GM23338 (cell line): ENCODE data around the gene MAP7D1. TPM values are rescaled to one million over a fixed set of nuclear protein-coding genes. Genes with fewer than 3 reads are reported as not detected.

Experiments
- ATAC-seq: fragments of 200-7000 bp; cut with Tn5 transposase; 3 replicates; pipeline ENCODE4 v1.9.1; 2020
- DNase-seq: peaks from one replicate; pipeline ENCODE4 v3.0.0-alpha.2; 2015; ENCODE audit warnings: low spot score
- H2AFZ ChIP-seq: fragments of 200-600 bp; sonication (generic); 2 replicates; pipeline ENCODE4 v1.8.0; 2016; ENCODE audit warnings: antibody characterized with exemption, mild to moderate bottlenecking, moderate library complexity
- H3F3A ChIP-seq: fragments of 200-600 bp; sonication (generic); replicated peaks from 2 replicates; pipeline ENCODE4 v1.8.0; 2017; ENCODE audit warnings: antibody characterized with exemption, mixed run types, low read depth
- H3K27ac ChIP-seq: fragments of 200-600 bp; sonication (generic); 2 replicates; pipeline ENCODE4 v1.6.1; 2016; ENCODE audit warnings: low read depth
- H3K27me3 ChIP-seq: fragments of 200-600 bp; sonication (generic); 2 replicates; pipeline ENCODE4 v1.8.0; 2016; ENCODE audit warnings: mild to moderate bottlenecking, mixed run types, moderate library complexity; ENCODE audit not compliant: insufficient read depth
- H3K36me3 ChIP-seq: fragments of 200-600 bp; sonication (generic); 2 replicates; pipeline ENCODE4 v1.8.0; 2016; ENCODE audit warnings: mild to moderate bottlenecking; ENCODE audit not compliant: insufficient read depth
- H3K4me1 ChIP-seq: fragments of 200-600 bp; sonication (generic); 2 replicates; pipeline ENCODE4 v1.8.0; 2016; ENCODE audit warnings: mild to moderate bottlenecking, moderate library complexity; ENCODE audit not compliant: insufficient read depth
- H3K4me2 ChIP-seq: fragments of 200-600 bp; sonication (generic); 2 replicates; pipeline ENCODE4 v1.7.1; 2017; ENCODE audit warnings: mixed run types
- H3K4me3 ChIP-seq: fragments of 200-600 bp; sonication (generic); 2 replicates; pipeline ENCODE4 v1.6.1; 2016; ENCODE audit warnings: mixed run types
- H3K79me2 ChIP-seq: fragments of 200-600 bp; sonication (generic); replicated peaks from 2 replicates; pipeline ENCODE4 v1.8.0; 2017; ENCODE audit warnings: mild to moderate bottlenecking; ENCODE audit not compliant: insufficient read depth
- H3K9me2 ChIP-seq: fragments of 200-600 bp; sonication (generic); 2 replicates; pipeline ENCODE4 v1.8.0; 2017; ENCODE audit not compliant: insufficient read depth
- H4K20me1 ChIP-seq: fragments of 200-600 bp; sonication (generic); replicated peaks from 2 replicates; pipeline ENCODE4 v1.8.0; 2017; ENCODE audit warnings: mild to moderate bottlenecking; ENCODE audit not compliant: insufficient read depth
- H3K27ac Mint-ChIP-seq: 2 replicates; pipeline ENCODE4 v1.8.0; 2020; ENCODE audit warnings: inconsistent platforms, mild to moderate bottlenecking, moderate library complexity, mixed read lengths
- H3K27me3 Mint-ChIP-seq: 3 replicates; pipeline ENCODE4 v1.8.0; 2022; ENCODE audit warnings: low read depth, mild to moderate bottlenecking, moderate library complexity, mixed read lengths, inconsistent platforms; ENCODE audit not compliant: insufficient read depth, poor library complexity
- H3K36me3 Mint-ChIP-seq: 3 replicates; pipeline ENCODE4 v1.8.0; 2021; ENCODE audit warnings: low read depth, mild to moderate bottlenecking, inconsistent platforms, moderate library complexity, mixed read lengths
- H3K4me1 Mint-ChIP-seq: 3 replicates; pipeline ENCODE4 v1.8.0; 2020; ENCODE audit warnings: mild to moderate bottlenecking, inconsistent platforms, mixed read lengths
- H3K4me3 Mint-ChIP-seq: 3 replicates; pipeline ENCODE4 v1.8.0; 2021; ENCODE audit warnings: moderate library complexity, mild to moderate bottlenecking, inconsistent platforms, mixed read lengths
- H3K9me3 Mint-ChIP-seq: 3 replicates; pipeline ENCODE4 v1.8.0; 2020; ENCODE audit warnings: moderate library complexity, mild to moderate bottlenecking, inconsistent platforms, mixed read lengths
- CREB1 ChIP-seq: fragments of 250-450 bp; sonication (Bioruptor Pico); IDR thresholded peaks from 2 replicates; pipeline ENCODE4 v1.5.0; 2020; ENCODE audit warnings: low read depth, mild to moderate bottlenecking, moderate library complexity
- CTCF ChIP-seq, 2 experiments: fragments of 200-600 bp in 1 of 2; sonication (generic) in 1 of 2; conservative IDR thresholded peaks; 2 replicates each; pipeline versions ENCODE4 v1.5.1 to v1.6.1; 2016 to 2017; ENCODE audit warnings: antibody characterized with exemption in 2 of 2, low read depth in 2 of 2, mild to moderate bottlenecking in 2 of 2, moderate library complexity in 1 of 2
- ETS1 ChIP-seq: IDR thresholded peaks from 2 replicates; pipeline ENCODE4 v1.6.1; 2016; ENCODE audit warnings: antibody characterized with exemption
- EZH2 ChIP-seq: fragments of 200-600 bp; sonication (generic); IDR thresholded peaks from one replicate; pipeline ENCODE4 v1.8.0; 2017; ENCODE audit warnings: antibody characterized with exemption, mild to moderate bottlenecking, low read depth; ENCODE audit not compliant: unreplicated experiment
- EZH2phosphoT487 ChIP-seq: fragments of 200-600 bp; sonication (generic); IDR thresholded peaks from one replicate; pipeline ENCODE4 v1.8.1; 2018; ENCODE audit warnings: antibody characterized with exemption; ENCODE audit not compliant: unreplicated experiment
- JUNB ChIP-seq: IDR thresholded peaks from one replicate; pipeline ENCODE4 v1.6.1; 2016; ENCODE audit warnings: antibody characterized with exemption; ENCODE audit not compliant: unreplicated experiment
- NANOG ChIP-seq: IDR thresholded peaks from 2 replicates; pipeline ENCODE4 v1.6.1; 2016; ENCODE audit warnings: antibody characterized with exemption, borderline replicate concordance
- POLR2AphosphoS5 ChIP-seq: IDR thresholded peaks from 2 replicates; pipeline ENCODE4 v1.6.1; 2016; ENCODE audit warnings: antibody characterized with exemption, low read depth
- STAT1 ChIP-seq: IDR thresholded peaks from one replicate; pipeline ENCODE4 v1.6.1; 2016; ENCODE audit warnings: antibody characterized with exemption; ENCODE audit not compliant: unreplicated experiment
- ZNF114 ChIP-seq: fragments of 250-450 bp; sonication (Bioruptor Pico); IDR thresholded peaks from 2 replicates; pipeline ENCODE4 v1.5.0; 2020; ENCODE audit warnings: mild to moderate bottlenecking, moderate library complexity
- ZNF331 ChIP-seq: fragments of 250-450 bp; sonication (Bioruptor Pico); IDR thresholded peaks from 2 replicates; pipeline ENCODE4 v1.5.0; 2020; ENCODE audit warnings: low read depth, mild to moderate bottlenecking, moderate library complexity
- polyA plus RNA-seq: library from polyadenylated mRNA; unstranded; fragments of >200 nt; fragmentation: Nextera tagmentation; extraction: Ambion mirVana; gene quantifications from 2 replicates; pipeline ENCODE4 v1.2.1, GENCODE V29; 2016
- total RNA-seq: library from RNA; depleted of rRNA; stranded (reverse); fragments of >200 nt; shearing (Covaris generic); gene quantifications from 2 replicates; pipeline ENCODE4 v1.2.3, GENCODE V29; 2014
- TF ChIP-seq, protein P1 (sequence below): fragments of 250-450 bp; sonication (Bioruptor Pico); IDR thresholded peaks from 2 replicates; pipeline ENCODE4 v1.5.0; 2020; ENCODE audit warnings: mild to moderate bottlenecking, moderate library complexity
- TF ChIP-seq, protein P2 (sequence below): IDR thresholded peaks from one replicate; pipeline ENCODE4 v1.6.1; 2018; ENCODE audit warnings: antibody characterized with exemption; ENCODE audit not compliant: unreplicated experiment

Gene MAP7D1
- total and polyA plus RNA-seq, 2 experiments from 2014 or later = 13.8 to 59.8 TPM

DNA sequence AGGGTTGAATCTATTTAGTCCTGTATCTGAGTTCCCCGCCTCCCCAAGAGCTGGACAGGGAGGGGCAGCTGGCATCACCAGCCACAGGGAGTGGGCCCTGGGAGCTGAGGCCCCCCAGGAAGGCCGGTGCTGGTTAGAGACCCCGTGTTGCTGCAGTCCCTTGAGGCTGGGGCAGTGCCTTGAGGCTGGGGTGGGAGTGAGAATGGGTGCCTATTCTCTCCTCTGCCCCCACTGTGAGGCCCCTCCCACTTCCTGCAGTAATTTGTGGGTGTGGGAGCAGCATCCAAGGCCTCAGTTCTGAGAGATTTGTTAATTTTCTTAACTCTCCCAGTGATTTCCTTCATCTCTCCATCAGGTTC lies 4.1 kb upstream of the MAP7D1 start:
- Histone ChIP-seq H3K4me3 (no peak overlapping the region), H3K79me2 (peaks cover 16% of the 10 kb centered on the region), H4K20me1 (no peaks in the 10 kb centered on the region), H3F3A (peaks cover 4% of the 10 kb centered on the region), H3K36me3 (no peaks in the 10 kb centered on the region), H3K9me2 (no peaks in the 10 kb centered on the region), H3K4me1 (peaks cover 32% of the 10 kb centered on the region), H3K27me3 (peaks cover 57% of the 10 kb centered on the region), H3K4me2 (peak overlapping the region; percentile 74; the same call in 1 of the 2 replicates), H3K27ac (no peak overlapping the region), H2AFZ (no peak overlapping the region)
- peaks cover 37% of the 10 kb centered on the region for H3K4me1 Mint-ChIP-seq
- H3K4me3 Mint-ChIP-seq = no peak overlapping the region
- no peak for DNase-seq
- TF ChIP-seq ZNF114 (CRISPR knock-in tag) (no peak), ETS1 (no peak), ZNF331 (no peak), STAT1 (no peak), NANOG (no peak), JUNB (no peak), CREB1 (CRISPR knock-in tag) (no peak), EZH2 (no peak), CTCF (conservative IDR thresholded peaks at IDR 0.05; ENCODE audit: low read depth in 2 of 2) (no peak), POLR2AphosphoS5 (no peak), EZH2phosphoT487 (no peak)
- TF ChIP-seq, protein P1, sequence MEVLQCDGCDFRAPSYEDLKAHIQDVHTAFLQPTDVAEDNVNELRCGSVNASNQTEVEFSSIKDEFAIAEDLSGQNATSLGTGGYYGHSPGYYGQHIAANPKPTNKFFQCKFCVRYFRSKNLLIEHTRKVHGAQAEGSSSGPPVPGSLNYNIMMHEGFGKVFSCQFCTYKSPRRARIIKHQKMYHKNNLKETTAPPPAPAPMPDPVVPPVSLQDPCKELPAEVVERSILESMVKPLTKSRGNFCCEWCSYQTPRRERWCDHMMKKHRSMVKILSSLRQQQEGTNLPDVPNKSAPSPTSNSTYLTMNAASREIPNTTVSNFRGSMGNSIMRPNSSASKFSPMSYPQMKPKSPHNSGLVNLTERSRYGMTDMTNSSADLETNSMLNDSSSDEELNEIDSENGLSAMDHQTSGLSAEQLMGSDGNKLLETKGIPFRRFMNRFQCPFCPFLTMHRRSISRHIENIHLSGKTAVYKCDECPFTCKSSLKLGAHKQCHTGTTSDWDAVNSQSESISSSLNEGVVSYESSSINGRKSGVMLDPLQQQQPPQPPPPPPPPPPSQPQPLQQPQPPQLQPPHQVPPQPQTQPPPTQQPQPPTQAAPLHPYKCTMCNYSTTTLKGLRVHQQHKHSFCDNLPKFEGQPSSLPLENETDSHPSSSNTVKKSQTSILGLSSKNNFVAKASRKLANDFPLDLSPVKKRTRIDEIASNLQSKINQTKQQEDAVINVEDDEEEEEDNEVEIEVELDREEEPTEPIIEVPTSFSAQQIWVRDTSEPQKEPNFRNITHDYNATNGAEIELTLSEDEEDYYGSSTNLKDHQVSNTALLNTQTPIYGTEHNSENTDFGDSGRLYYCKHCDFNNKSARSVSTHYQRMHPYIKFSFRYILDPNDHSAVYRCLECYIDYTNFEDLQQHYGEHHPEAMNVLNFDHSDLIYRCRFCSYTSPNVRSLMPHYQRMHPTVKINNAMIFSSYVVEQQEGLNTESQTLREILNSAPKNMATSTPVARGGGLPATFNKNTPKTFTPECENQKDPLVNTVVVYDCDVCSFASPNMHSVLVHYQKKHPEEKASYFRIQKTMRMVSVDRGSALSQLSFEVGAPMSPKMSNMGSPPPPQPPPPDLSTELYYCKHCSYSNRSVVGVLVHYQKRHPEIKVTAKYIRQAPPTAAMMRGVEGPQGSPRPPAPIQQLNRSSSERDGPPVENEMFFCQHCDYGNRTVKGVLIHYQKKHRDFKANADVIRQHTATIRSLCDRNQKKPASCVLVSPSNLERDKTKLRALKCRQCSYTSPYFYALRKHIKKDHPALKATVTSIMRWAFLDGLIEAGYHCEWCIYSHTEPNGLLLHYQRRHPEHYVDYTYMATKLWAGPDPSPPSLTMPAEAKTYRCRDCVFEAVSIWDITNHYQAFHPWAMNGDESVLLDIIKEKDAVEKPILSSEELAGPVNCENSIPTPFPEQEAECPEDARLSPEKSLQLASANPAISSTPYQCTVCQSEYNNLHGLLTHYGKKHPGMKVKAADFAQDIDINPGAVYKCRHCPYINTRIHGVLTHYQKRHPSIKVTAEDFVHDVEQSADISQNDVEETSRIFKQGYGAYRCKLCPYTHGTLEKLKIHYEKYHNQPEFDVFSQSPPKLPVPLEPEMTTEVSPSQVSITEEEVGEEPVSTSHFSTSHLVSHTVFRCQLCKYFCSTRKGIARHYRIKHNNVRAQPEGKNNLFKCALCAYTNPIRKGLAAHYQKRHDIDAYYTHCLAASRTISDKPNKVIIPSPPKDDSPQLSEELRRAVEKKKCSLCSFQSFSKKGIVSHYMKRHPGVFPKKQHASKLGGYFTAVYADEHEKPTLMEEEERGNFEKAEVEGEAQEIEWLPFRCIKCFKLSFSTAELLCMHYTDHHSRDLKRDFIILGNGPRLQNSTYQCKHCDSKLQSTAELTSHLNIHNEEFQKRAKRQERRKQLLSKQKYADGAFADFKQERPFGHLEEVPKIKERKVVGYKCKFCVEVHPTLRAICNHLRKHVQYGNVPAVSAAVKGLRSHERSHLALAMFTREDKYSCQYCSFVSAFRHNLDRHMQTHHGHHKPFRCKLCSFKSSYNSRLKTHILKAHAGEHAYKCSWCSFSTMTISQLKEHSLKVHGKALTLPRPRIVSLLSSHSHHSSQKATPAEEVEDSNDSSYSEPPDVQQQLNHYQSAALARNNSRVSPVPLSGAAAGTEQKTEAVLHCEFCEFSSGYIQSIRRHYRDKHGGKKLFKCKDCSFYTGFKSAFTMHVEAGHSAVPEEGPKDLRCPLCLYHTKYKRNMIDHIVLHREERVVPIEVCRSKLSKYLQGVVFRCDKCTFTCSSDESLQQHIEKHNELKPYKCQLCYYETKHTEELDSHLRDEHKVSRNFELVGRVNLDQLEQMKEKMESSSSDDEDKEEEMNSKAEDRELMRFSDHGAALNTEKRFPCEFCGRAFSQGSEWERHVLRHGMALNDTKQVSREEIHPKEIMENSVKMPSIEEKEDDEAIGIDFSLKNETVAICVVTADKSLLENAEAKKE (CRISPR knock-in tag) = no peak
- TF ChIP-seq, protein P2, sequence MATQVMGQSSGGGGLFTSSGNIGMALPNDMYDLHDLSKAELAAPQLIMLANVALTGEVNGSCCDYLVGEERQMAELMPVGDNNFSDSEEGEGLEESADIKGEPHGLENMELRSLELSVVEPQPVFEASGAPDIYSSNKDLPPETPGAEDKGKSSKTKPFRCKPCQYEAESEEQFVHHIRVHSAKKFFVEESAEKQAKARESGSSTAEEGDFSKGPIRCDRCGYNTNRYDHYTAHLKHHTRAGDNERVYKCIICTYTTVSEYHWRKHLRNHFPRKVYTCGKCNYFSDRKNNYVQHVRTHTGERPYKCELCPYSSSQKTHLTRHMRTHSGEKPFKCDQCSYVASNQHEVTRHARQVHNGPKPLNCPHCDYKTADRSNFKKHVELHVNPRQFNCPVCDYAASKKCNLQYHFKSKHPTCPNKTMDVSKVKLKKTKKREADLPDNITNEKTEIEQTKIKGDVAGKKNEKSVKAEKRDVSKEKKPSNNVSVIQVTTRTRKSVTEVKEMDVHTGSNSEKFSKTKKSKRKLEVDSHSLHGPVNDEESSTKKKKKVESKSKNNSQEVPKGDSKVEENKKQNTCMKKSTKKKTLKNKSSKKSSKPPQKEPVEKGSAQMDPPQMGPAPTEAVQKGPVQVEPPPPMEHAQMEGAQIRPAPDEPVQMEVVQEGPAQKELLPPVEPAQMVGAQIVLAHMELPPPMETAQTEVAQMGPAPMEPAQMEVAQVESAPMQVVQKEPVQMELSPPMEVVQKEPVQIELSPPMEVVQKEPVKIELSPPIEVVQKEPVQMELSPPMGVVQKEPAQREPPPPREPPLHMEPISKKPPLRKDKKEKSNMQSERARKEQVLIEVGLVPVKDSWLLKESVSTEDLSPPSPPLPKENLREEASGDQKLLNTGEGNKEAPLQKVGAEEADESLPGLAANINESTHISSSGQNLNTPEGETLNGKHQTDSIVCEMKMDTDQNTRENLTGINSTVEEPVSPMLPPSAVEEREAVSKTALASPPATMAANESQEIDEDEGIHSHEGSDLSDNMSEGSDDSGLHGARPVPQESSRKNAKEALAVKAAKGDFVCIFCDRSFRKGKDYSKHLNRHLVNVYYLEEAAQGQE = no peak
- H3K9me3 Mint-ChIP-seq = no peaks in the 10 kb centered on the region; the same call in 1 of the 3 replicates
- ATAC-seq = no peak
- H3K27ac Mint-ChIP-seq = no peak overlapping the region
- peaks cover 6% of the 10 kb centered on the region; the same call in 2 of the 3 replicates for H3K36me3 Mint-ChIP-seq
- peaks cover 48% of the 10 kb centered on the region for H3K27me3 Mint-ChIP-seq
